A549 (cell line): ENCODE data around the gene KCNH3. TPM values are rescaled to one million over a fixed set of nuclear protein-coding genes. Genes with fewer than 3 reads are reported as not detected.

Experiments
- ATAC-seq, 2 experiments: fragments of 200-7000 bp in 1 of 2; fragments of >200 bp in 1 of 2; cut with Nextera tagmentation in 1 of 2; cut with Tn5 transposase in 1 of 2; 3 replicates each; pipeline versions ENCODE4 v1.8.0 to v1.9.1; 2018 to 2020; ENCODE audit warnings: mild to moderate bottlenecking in 1 of 2, moderate library complexity in 1 of 2
- CTCF ChIA-PET: fragments of 300-600 bp; sonication (Branson Sonifier 250); formaldehyde crosslinking; extraction: SDS; loops from one replicate; lab custom pipeline; 2021; ENCODE audit warnings: antibody characterized with exemption, inconsistent platforms; lab: Yijun Ruan, JAX
- POLR2A ChIA-PET: fragments of 350-600 bp; formaldehyde crosslinking; extraction: SDS; loops from one replicate; lab custom pipeline; 2021; ENCODE audit warnings: antibody characterized with exemption, inconsistent platforms; lab: Yijun Ruan, JAX
- DNase-seq, 2 experiments: peaks; one replicate each; pipeline versions ENCODE4 v3.0.0 to v3.0.0-alpha.2; 2011 to 2016; ENCODE audit warnings: low read depth in 1 of 2, low spot score in 1 of 2
- FAIRE-seq: peaks from 2 replicates; lab custom pipeline; 2011; peaks lifted over from hg19 to GRCh38; lab: Jason Lieb, UNC
- H3K27ac ChIP-seq, 2 experiments: fragments of >200 bp; sonication (Bioruptor Twin); formaldehyde crosslinking; 3 replicates each; pipeline ENCODE4 v1.5.1; 2016 to 2017
- H3K4me1 ChIP-seq: fragments of >200 bp; sonication (Bioruptor Twin); formaldehyde crosslinking; 3 replicates; pipeline ENCODE4 v1.6.1; 2016
- H3K4me2 ChIP-seq: fragments of >200 bp; sonication (Bioruptor Twin); formaldehyde crosslinking; 3 replicates; pipeline ENCODE4 v1.6.1; 2016
- H3K4me3 ChIP-seq: fragments of >200 bp; sonication (Bioruptor Twin); formaldehyde crosslinking; 3 replicates; pipeline ENCODE4 v1.5.1; 2016
- H3K9me3 ChIP-seq: fragments of >200 bp; sonication (Bioruptor Twin); formaldehyde crosslinking; 3 replicates; pipeline ENCODE4 v1.6.1; 2016
- ATOH8 ChIP-seq: fragments of 250-450 bp; sonication (Bioruptor Pico); IDR thresholded peaks from 2 replicates; pipeline ENCODE4 v1.5.0; 2020; ENCODE audit warnings: low read depth, mild to moderate bottlenecking, moderate library complexity
- BHLHE40 ChIP-seq: IDR thresholded peaks from 2 replicates; pipeline ENCODE4 v1.6.1; 2012; ENCODE audit warnings: low read depth, low read length, inconsistent platforms
- CBX8 ChIP-seq: fragments of 200-600 bp; sonication (generic); IDR thresholded peaks from 2 replicates; pipeline ENCODE4 v1.6.1; 2016
- CEBPB ChIP-seq, 2 experiments: fragments of >200 bp in 1 of 2; sonication (Bioruptor Twin) in 1 of 2; formaldehyde crosslinking in 1 of 2; IDR thresholded peaks; 2 replicates each; pipeline ENCODE4 v1.6.1; 2012 to 2016
- EHF ChIP-seq: fragments of 250-450 bp; sonication (Bioruptor Pico); IDR thresholded peaks from 2 replicates; pipeline ENCODE4 v1.5.0; 2020; ENCODE audit warnings: mild to moderate bottlenecking
- ELK1 ChIP-seq: fragments of 150-350 bp; IDR thresholded peaks from 2 replicates; pipeline ENCODE4 v1.6.1; 2014; ENCODE audit warnings: low read depth, mild to moderate bottlenecking, low read length
- ESRRA ChIP-seq: fragments of 150-350 bp; IDR thresholded peaks from 2 replicates; pipeline ENCODE4 v1.6.1; 2014; ENCODE audit warnings: mild to moderate bottlenecking, low read length, borderline replicate concordance
- FOSB ChIP-seq: fragments of 250-450 bp; sonication (Bioruptor Pico); IDR thresholded peaks from 2 replicates; pipeline ENCODE4 v1.5.0; 2020; ENCODE audit warnings: mild to moderate bottlenecking, moderate library complexity
- HDAC2 ChIP-seq: fragments of 200-600 bp; sonication (generic); IDR thresholded peaks from 2 replicates; pipeline ENCODE4 v1.6.1; 2016
- HOXA7 ChIP-seq: fragments of 250-450 bp; sonication (Bioruptor Pico); IDR thresholded peaks from 2 replicates; pipeline ENCODE4 v1.5.0; 2020; ENCODE audit warnings: mild to moderate bottlenecking, moderate library complexity
- HOXB13 ChIP-seq: fragments of 250-450 bp; sonication (Bioruptor Pico); IDR thresholded peaks from 2 replicates; pipeline ENCODE4 v1.5.0; 2020; ENCODE audit warnings: low read depth, mild to moderate bottlenecking, moderate library complexity
- MAFK ChIP-seq: fragments of 450-650 bp; IDR thresholded peaks from 2 replicates; pipeline ENCODE4 v1.6.1; 2014; ENCODE audit not compliant: partially characterized antibody
- MAZ ChIP-seq: fragments of 150-350 bp; IDR thresholded peaks from 2 replicates; pipeline ENCODE4 v1.6.1; 2014; ENCODE audit warnings: antibody characterized with exemption, low read depth, low read length, borderline replicate concordance
- MYC ChIP-seq: IDR thresholded peaks from 2 replicates; pipeline ENCODE4 v1.6.1; 2012; ENCODE audit warnings: mild to moderate bottlenecking, inconsistent platforms, low read length, improper control_type of control experiment, borderline replicate concordance
- PHF8 ChIP-seq: fragments of 200-600 bp; sonication (generic); IDR thresholded peaks from 2 replicates; pipeline ENCODE4 v1.6.1; 2016; ENCODE audit warnings: low read depth, mild to moderate bottlenecking, antibody characterized with exemption, moderate library complexity, borderline replicate concordance
- POLR2A ChIP-seq: IDR thresholded peaks from 2 replicates; pipeline ENCODE4 v1.6.1; 2012; ENCODE audit warnings: mild to moderate bottlenecking, low read length
- RCOR1 ChIP-seq: fragments of 150-350 bp; IDR thresholded peaks from 2 replicates; pipeline ENCODE4 v1.6.1; 2014; ENCODE audit warnings: antibody characterized with exemption, low read length, low read depth
- RNF2 ChIP-seq: fragments of 200-600 bp; sonication (generic); IDR thresholded peaks from 2 replicates; pipeline ENCODE4 v1.6.1; 2016; ENCODE audit warnings: low read depth, mild to moderate bottlenecking, antibody characterized with exemption, moderate library complexity, borderline replicate concordance
- TFCP2L1 ChIP-seq: fragments of 250-450 bp; sonication (Bioruptor Pico); IDR thresholded peaks from 2 replicates; pipeline ENCODE4 v1.5.0; 2021; ENCODE audit warnings: mild to moderate bottlenecking
- TP53 ChIP-seq: fragments of 250-450 bp; sonication (Bioruptor Pico); IDR thresholded peaks from 2 replicates; pipeline ENCODE4 v1.5.0; 2021; ENCODE audit warnings: mild to moderate bottlenecking, moderate library complexity
- WGBS: methylation state at CpG from one replicate; pipeline ENCODE4 v1.1.6; 2017; ENCODE audit errors: missing lambda C conversion rate; 5-methylcytosine and 5-hydroxymethylcytosine counted together
- polyA plus RNA-seq, 4 experiments: library from polyadenylated mRNA; depleted of rRNA in 3 of 4; stranded (reverse); fragments of >200 nt; fragmentation: RNase III in 1 of 4; extraction: RNeasy Plus Mini Kit Qiagen cat#74134 plus additional on column Dnase treatment in 1 of 4; gene quantifications; 2 replicates in 3 of 4; 3 replicates in 1 of 4; pipeline ENCODE4 v1.2.3, GENCODE V29; 2011 to 2017
- TF ChIP-seq, protein P1 (sequence below): fragments of >200 bp; sonication (Bioruptor Twin); formaldehyde crosslinking; IDR thresholded peaks from 3 replicates; pipeline ENCODE4 v1.6.1; 2016
- TF ChIP-seq, protein P2 (sequence below): IDR thresholded peaks from 2 replicates; pipeline ENCODE4 v1.6.1; 2012
- TF ChIP-seq, protein P3 (sequence below): fragments of 200-600 bp; sonication (generic); IDR thresholded peaks from 2 replicates; pipeline ENCODE4 v1.6.1; 2016; ENCODE audit warnings: antibody characterized with exemption, mild to moderate bottlenecking, moderate library complexity
- TF ChIP-seq, protein P4 (sequence below): IDR thresholded peaks from 2 replicates; pipeline ENCODE4 v1.6.1; 2012

KCNH3 gene
- polyA plus RNA-seq, 2 of the 4 experiments (the other 2 are of a cell fraction) = 1.0 to 2.2 TPM

DNA sequence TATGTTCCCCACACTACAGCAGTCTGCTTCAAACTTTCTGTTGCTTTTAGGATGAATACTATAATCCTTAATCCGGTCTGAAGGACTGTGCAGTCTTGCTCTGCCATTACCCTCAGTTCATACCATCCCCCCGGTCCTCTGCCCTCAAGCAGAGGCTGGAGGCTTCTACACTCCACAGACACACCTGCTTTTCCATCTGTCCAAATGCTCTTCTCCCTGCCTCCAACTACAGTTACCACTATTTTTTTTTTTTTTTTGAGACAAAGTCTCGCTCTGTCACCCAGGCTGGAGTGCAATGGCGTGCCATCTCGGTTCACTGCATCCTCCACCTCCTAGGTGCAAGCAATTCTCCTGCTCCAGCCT, 19.3 kb upstream of the KCNH3 start:
- peak overlapping the region in 1 of 2 experiments; percentile 53; a peak in 3 of 6 replicates for H3K27ac ChIP-seq
- ATAC-seq (no peak), DNase-seq (no peak), FAIRE-seq (no peak)
- no peak overlapping the region; the same call in 2 of the 3 replicates for H3K4me2 ChIP-seq
- ChIA-PET POLR2A (no interaction called here), CTCF (interaction anchor here (0.7 to 19.2 kb wide), 5 partner anchors 158 to 245 kb away, joined by 3 to 484 read pairs (median 8); partner anchors contain the start of genes DNAJC22 and SPATS2)
- no peak overlapping the region for H3K4me3 ChIP-seq
- H3K9me3 ChIP-seq = no peaks in the 10 kb centered on the region
- 92% methylated on average over 5 of the region's 5 CpGs for WGBS
- TF ChIP-seq ELK1 (no peak), CBX8 (no peak), HOXA7 (CRISPR knock-in tag) (no peak), MAZ (no peak), ESRRA (no peak), BHLHE40 (no peak), CEBPB (IDR thresholded peaks at IDR 0.05) (no peak)
- TF ChIP-seq, protein P1, sequence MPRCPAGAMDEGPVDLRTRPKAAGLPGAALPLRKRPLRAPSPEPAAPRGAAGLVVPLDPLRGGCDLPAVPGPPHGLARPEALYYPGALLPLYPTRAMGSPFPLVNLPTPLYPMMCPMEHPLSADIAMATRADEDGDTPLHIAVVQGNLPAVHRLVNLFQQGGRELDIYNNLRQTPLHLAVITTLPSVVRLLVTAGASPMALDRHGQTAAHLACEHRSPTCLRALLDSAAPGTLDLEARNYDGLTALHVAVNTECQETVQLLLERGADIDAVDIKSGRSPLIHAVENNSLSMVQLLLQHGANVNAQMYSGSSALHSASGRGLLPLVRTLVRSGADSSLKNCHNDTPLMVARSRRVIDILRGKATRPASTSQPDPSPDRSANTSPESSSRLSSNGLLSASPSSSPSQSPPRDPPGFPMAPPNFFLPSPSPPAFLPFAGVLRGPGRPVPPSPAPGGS = no peak
- TF ChIP-seq, protein P2, sequence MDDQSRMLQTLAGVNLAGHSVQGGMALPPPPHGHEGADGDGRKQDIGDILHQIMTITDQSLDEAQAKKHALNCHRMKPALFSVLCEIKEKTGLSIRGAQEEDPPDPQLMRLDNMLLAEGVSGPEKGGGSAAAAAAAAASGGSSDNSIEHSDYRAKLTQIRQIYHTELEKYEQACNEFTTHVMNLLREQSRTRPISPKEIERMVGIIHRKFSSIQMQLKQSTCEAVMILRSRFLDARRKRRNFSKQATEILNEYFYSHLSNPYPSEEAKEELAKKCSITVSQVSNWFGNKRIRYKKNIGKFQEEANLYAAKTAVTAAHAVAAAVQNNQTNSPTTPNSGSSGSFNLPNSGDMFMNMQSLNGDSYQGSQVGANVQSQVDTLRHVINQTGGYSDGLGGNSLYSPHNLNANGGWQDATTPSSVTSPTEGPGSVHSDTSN = no peak
- H3K4me1 ChIP-seq = peaks cover 39% of the 10 kb centered on the region

DNA sequence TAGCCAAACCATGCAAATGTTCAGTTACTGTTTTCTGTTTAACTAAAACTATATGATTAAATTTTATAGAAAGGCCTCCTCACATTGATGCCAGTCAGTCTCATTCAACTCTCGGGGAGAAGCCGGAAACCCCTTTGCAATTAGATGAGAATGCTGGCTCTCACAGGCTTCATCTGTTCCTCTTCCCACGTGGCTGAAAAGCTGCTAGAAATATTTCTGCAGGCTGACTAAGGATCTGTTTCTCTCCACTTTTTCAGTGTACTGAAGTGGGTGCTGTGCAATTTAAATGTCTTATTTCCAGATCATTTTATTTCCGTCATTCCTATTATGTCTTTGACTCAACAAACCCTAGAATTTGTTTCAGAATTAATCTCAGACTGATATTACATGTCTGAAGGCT, 17.4 kb upstream of the KCNH3 start:
- peaks cover 21% of the 10 kb centered on the region for H3K4me1 ChIP-seq
- DNase-seq (no peak), ATAC-seq (no peak), FAIRE-seq (no peak)
- no peaks in the 10 kb centered on the region for H3K9me3 ChIP-seq
- 92% methylated on average over 4 of the region's 4 CpGs for WGBS
- ChIA-PET CTCF (interaction anchor here (19.2 kb wide), 1 partner anchor 160 kb away, joined by 484 read pairs; the partner anchor contains the start of gene SPATS2), POLR2A (no interaction called here)
- H3K4me2 ChIP-seq = no peak overlapping the region
- TF ChIP-seq POLR2A = no peak
- TF ChIP-seq MAFK = no peak
- TF ChIP-seq RNF2 = no peak
- TF ChIP-seq HOXB13 (CRISPR knock-in tag) = no peak
- no peak for TF ChIP-seq EHF
- TF ChIP-seq TFCP2L1 = no peak
- TF ChIP-seq CBX8 = no peak
- no peak for TF ChIP-seq MYC
- TF ChIP-seq, protein P3, sequence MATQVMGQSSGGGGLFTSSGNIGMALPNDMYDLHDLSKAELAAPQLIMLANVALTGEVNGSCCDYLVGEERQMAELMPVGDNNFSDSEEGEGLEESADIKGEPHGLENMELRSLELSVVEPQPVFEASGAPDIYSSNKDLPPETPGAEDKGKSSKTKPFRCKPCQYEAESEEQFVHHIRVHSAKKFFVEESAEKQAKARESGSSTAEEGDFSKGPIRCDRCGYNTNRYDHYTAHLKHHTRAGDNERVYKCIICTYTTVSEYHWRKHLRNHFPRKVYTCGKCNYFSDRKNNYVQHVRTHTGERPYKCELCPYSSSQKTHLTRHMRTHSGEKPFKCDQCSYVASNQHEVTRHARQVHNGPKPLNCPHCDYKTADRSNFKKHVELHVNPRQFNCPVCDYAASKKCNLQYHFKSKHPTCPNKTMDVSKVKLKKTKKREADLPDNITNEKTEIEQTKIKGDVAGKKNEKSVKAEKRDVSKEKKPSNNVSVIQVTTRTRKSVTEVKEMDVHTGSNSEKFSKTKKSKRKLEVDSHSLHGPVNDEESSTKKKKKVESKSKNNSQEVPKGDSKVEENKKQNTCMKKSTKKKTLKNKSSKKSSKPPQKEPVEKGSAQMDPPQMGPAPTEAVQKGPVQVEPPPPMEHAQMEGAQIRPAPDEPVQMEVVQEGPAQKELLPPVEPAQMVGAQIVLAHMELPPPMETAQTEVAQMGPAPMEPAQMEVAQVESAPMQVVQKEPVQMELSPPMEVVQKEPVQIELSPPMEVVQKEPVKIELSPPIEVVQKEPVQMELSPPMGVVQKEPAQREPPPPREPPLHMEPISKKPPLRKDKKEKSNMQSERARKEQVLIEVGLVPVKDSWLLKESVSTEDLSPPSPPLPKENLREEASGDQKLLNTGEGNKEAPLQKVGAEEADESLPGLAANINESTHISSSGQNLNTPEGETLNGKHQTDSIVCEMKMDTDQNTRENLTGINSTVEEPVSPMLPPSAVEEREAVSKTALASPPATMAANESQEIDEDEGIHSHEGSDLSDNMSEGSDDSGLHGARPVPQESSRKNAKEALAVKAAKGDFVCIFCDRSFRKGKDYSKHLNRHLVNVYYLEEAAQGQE = no peak
- TF ChIP-seq PHF8 = no peak
- no peak for TF ChIP-seq HDAC2
- TF ChIP-seq, protein P2 = no peak
- no peak for TF ChIP-seq RCOR1
- TF ChIP-seq TP53 (CRISPR knock-in tag) = no peak
- TF ChIP-seq, protein P4, sequence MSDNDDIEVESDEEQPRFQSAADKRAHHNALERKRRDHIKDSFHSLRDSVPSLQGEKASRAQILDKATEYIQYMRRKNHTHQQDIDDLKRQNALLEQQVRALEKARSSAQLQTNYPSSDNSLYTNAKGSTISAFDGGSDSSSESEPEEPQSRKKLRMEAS = no peak
- TF ChIP-seq ATOH8 = no peak
- TF ChIP-seq FOSB (CRISPR knock-in tag) = no peak
- H3K27ac ChIP-seq = no peak overlapping the region
- H3K4me3 ChIP-seq = no peak overlapping the region
